RPMI7951 (cell line): ENCODE results near the gene IKZF2. TPM values are rescaled to one million over a fixed set of nuclear protein-coding genes. Genes with fewer than 3 reads are reported as not detected.

Source experiments
- DNase-seq: peaks from one replicate; pipeline ENCODE4 v3.0.0-alpha.2; 2012; ENCODE audit warnings: low read depth
- total RNA-seq: library from RNA; depleted of rRNA; stranded (reverse); fragments of >200 nt; shearing (Covaris generic); gene quantifications from 2 replicates; pipeline ENCODE4 v1.2.3, GENCODE V29; 2014

The IKZF2 gene
- total RNA-seq, 1 experiment from 2014 or later, result 4.1 TPM

DNA sequence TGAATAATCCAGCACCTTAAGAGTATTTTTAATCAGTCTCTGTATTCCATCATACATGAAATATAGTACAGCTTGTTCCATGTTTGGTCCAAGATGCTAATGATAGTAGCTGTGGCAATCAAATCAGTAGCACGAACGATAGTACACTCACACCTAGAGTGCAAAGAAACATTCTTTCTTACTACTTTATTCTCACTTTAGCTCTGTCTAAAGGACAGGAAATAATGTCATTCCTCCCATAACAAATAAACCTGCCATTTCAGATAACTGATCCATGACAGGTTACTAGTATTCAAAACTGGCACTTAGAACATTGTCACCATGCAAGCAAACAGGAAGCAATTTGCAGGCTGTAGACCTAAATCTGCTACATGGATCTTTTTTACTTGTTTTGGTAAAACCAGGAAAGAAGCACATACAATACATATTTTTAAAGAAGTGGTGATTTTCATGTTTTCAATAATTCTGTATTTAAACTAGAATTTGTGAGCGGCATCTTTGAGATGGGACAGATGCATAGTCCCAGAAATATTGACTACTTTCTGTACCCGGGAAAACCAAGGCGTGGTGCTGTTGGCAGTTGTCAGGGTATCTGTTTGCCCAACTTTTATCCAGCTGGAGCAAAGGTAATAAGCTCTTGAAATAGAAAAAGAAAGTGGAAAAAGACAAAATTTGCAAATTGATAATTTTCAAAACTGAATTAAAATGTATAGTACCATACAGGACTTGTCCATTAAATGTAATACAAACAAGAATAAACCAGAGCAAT, 49.5 kb downstream of the IKZF2 start:
- no peak for DNase-seq

- DNase-seq, result no peak
Observed at GRCh38 chr2:213101109-213101508, 50.3 kb downstream of the IKZF2 start.

DNA sequence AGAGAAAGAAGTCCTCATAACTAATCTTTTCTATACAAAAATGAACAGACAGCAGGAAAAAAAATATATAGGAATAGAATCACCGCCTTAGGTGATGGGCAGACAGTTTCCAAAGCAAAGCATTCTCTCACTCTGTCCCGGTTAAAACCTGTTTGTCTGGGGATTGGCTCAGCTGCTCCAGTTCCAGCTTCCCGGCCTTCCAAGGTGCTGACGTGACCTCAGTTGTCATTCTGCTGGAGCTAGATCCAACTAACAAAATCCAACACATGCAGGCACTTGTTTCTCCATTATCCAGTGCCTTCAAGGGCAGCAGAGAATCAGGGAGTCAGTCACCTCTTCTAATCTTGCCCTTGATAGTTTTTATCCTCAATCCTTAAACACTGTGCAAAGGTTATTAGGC, 52.8 kb downstream of the IKZF2 start:
- DNase-seq, result no peak

DNA sequence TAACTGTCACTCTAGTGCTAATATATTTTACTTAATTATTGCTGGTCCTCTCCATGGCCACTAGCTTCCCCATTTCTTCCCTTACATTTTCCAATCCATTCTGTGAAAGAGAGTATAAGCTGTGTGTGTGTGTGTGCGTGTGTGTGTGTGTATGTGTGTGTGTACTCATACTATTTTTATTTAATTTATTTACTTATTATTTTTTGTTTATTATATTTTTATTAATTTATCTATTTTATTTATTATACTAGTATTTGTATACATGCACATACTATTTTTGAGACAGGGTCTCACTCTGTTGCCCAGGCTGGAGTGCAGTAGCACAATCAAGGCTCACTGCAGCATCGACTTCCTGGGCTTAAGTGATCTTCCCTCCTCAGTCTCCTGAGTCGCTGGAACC, 59.6 kb downstream of the IKZF2 start:
- no peak for DNase-seq

DNA sequence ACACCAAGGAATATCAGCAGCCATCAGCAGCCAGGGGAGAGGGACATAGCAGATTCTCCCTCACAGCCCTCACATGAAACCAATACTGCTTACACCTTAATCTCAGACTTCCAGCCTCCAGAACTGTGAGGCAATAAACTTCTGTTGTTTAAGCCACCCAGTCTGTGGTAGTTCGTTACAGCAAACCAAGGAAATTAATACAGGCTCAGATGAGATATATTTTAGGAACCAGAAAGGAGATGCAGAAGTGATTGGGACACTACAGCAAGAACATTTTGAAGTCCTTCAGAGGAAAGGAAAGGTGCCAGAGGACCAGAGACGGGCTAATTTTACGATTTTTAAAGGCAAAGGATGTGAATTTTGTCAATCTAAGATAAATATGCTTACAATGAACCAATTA, 60.6 kb downstream of the IKZF2 start:
- DNase-seq, result no peak

DNA sequence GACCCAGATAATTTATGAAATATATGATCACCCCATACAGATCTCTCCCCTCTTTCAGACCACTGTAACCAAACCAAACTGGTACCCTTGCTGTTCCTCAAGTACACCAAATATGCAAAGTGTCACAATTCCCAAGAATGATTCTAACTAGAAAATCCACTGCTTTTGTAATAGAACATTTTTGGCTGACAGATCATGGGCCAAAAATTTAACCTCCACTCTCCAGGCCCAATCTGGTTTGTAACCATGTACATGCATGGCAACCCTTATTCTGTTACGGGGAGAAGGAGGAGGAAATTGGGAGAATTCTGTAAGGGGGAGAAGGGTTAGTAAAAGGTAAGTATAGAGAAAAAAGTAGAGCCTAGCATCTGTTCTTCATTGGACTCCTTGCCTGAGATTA, 62.0 kb downstream of the IKZF2 start:
- no peak for DNase-seq

- no peak for DNase-seq
Observed at GRCh38 chr2:213087040-213087439, 64.4 kb downstream of the IKZF2 start.

- DNase-seq, result no peak
Observed at GRCh38 chr2:213086571-213086970, 64.8 kb downstream of the IKZF2 start.

GRCh38 chr2:213086050-213086449, 65.4 kb downstream of the IKZF2 start:
- DNase-seq, result no peak

DNA sequence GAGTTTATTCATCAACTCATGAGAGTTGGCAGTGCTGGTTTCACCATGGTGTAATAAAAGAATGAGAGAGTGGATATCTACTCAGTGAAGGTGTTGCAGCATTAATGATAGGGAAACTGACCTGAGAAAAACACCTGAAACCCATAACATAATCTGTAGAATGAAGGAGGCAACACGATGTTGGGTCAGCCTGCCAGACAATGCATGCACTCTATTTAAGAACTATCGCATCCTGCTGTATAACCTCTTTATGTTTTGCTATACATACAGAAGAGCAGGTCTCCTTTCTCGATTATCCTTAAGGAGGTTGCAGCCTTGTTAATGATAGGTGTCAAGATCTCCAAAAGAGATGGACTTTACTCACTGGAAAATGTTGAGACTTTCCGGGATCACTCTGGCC, 65.9 kb downstream of the IKZF2 start:
- DNase-seq, result no peak

GRCh38 chr2:213084261-213084660, 67.2 kb downstream of the IKZF2 start:
- DNase-seq, result no peak

GRCh38 chr2:213080969-213081617, 70.3 kb downstream of the IKZF2 start:
- no peak for DNase-seq

DNA sequence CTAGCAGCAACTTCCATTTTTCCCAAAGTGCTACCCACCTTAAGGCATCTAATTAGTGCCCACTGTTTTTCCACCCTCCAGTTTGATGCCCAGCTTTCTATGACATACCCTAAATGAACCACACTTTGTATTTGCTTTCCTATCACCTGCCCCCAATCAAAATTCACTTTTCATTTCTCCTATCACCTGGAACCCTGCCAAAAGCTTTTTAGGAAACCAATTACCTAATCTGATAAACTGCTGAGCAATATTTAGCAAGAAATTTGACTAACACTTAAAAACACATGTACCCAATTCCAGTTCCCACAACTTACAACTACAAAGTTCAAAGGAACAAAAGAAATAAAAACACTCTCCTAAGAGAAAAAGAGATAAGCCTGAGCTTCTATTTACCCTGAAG, 71.7 kb downstream of the IKZF2 start:
- no peak for DNase-seq

- DNase-seq, result no peak
Observed at GRCh38 chr2:213078686-213079085, 72.7 kb downstream of the IKZF2 start.

- DNase-seq, result no peak
Observed at GRCh38 chr2:213069531-213069930, 81.9 kb downstream of the IKZF2 start.

DNA sequence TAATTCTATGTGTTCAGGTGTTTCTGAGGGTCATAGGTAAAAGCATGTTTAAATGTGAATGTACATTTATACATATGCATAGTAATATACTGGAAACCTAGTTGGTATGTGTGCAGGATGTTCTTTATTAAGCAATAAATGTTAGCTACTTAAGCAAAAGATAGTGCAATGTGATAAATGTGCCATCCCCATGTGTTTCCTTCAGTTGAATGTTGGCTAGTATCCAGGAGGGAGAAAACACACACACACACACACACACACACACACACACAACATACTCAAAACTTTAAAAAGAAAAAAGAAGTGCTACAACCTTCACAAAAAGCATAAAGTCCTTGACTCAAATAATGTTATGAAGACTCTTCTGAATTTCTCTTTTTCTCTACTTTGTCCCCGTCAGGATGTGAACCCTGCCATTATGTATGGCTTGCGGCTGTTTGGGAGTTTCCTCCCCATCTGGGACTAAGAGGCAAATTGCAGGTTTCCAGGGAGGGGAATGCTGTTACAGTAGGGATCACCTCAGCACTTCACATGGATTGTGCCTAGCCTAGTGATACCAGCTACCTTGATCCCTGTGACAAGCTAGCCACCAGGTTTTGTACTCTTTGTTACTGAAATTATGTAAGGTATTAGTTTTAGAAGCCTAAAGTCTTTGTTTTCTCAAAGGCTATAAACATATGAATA, 82.6 kb downstream of the IKZF2 start:
- DNase-seq, result no peak

- DNase-seq, result no peak
Observed at GRCh38 chr2:213067888-213068287, 83.5 kb downstream of the IKZF2 start.

DNA sequence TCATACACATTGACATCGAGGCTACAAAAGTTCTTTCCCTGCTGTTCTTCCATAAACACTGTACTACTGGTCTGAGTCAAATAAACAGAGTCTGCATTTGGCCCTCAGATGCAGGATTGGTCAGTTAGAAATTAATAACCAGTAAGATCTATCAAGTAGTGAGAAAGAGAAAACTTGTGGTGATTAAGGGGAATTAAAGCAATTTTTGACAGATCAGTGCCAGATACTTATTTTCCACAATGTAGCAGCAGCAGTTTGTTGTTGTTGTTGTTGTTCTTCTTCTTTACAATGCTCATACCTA, 85.0 kb downstream of the IKZF2 start:
- no peak for DNase-seq

DNA sequence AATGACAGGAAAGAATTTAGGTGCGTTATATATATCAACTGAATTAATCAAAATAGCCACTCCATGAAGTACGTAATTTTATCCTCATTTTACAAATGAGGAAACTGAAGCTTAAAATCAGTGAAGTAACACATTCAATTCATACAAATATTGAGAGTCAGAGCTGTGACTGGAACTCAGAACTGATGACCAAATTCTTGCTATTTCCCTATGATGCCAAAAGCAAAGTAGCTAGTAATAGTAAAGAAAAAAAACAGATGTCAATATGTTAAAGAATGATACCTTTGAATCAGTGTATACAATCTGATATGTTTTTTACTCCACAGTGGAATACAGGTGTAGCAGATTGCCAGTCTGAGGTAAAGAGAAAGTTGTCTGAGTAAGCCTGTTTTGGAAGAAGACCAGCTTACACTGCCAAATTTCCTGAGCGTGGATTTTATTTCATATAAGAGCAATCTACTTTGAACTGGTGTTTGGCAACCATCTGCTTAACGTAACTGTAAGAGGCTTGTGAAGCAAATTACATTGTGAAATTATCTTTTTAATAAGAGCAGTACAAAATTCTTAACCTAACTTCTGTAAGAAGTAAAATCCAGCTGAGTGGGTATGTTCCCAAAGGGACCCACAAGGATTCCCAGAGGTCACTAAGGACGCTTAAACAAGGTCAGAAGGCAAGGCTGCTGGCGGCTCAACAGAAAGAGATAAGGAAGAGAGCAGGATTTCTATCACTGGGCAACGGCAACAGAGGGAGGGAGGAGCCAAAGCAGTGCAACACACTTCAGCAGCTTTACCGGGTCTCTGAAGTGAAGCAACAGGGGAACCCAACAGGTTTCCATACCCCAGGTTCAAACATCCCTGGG, 85.6 kb downstream of the IKZF2 start:
- peak; percentile 6 for DNase-seq

GRCh38 chr2:213064099-213064498, 87.3 kb downstream of the IKZF2 start:
- no peak for DNase-seq

DNA sequence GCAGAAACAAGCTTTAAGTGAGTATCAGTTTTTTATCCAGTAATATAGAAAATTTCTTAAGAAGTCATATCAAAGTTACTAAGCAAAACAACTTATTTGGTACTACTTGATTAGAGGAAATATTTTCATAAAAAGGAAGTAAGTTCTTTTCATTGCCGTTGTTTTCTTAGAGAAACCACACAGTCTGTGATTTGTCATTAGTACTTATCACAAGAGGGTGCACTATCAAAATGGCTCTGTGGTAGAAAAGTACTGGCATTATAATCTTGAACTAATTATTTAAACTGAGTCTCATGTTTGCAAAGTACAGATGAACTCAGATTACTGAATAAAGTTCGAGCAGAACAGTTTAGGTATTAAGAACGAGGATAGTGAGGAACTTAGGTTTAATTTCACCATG, 93.4 kb downstream of the IKZF2 start:
- no peak for DNase-seq

GRCh38 chr2:213046431-213046830, 105.0 kb downstream of the IKZF2 start:
- no peak for DNase-seq
